COR-L47 (cell line): ENCODE measurements around the gene NKAIN2.
A peak's percentile ranks its signal among the peaks of the same experiment; 100 is the strongest.

Source experiments
- DNase-seq: peaks from one replicate; lab custom pipeline; 2025; lab: John Stamatoyannopoulos, UW

NKAIN2 gene

DNA sequence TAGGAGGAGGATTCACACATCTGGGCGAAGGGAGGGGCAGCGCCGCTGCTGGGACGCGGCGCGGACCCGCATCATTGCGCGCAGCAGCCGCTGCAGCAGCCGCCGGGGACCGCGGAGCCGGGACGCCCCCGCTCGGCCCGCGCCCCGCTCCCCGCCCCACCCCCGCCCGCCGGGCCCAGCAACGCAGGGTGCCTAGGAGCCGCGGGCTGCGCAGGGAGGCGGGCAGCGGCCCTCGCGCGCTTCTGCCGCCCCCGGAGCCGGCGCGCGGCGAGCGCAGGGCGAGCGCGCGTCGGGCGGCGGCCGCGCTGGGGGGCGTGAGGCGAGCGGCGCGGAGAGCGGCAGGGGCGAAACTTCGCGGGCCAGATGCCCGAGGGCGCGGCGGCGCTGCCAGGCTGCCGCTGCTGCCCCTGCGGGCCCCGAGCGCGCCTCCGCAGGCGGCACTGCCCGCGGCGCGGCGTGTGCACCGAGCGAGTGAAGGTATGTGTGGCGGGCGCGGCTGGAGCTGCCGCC is at the start of gene NKAIN2:
TSS of gene NKAIN2 (plus strand) at position 362 of the 510 bp plus-strand sequence.
- no peak for DNase-seq

DNA sequence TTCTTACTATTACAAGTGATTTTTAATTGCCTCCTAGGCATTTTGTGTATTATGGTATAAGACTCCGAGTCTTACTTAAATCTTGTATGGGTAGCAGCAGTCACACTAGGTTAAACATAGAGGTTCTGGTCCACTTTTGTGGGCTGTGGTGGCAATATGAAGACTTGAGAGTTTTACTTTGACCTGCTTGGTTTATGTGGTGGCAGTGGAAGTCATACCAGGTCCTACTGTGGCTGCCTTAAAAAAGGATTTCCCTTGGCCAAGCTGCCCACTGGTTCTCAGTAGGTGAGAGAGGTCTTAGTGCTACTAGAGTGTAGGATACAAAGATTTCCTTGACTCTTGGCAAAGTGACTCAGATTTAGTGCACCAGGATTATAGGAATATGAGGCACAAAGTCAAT is 44.2 kb upstream of the NKAIN2 start:
- DNase-seq = no peak

DNA sequence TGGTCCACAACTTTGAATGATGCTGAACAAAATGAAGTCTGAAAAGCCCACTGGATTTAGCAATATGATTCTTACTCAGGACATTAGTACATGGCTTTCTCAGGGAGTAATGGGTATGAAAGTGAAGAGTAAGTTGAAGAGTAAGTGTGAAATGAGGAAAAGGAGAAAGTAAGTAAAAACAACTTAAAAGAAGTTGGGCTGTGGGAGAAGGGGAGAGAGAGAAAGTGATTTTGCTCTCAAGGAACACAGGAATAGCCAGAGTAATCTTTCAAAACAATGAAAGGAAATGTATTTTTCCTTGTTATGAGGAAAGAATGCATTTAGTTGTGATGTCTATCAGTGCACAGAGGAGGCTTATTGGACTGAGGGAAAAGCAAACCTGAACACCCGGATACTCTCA is 39.8 kb upstream of the NKAIN2 start:
- no peak for DNase-seq

DNA sequence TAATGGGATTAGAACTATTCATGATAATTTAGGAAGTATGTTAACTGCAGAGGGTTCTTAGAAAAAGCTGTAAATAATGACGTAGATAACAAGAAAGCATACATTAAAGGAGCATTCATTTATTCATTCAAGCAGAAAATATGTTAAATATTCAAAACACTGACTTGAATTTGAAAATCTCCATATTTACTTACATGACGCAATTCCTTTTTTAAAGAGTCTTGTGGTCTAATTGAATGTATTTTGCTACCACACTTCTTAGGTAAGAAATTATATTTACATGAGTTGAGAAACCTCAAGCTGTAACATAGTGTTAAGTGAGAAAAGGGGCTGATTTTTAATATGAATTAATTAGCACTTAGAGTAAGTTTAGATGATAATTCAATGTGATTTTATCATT is 38.9 kb upstream of the NKAIN2 start:
- DNase-seq = no peak

DNA sequence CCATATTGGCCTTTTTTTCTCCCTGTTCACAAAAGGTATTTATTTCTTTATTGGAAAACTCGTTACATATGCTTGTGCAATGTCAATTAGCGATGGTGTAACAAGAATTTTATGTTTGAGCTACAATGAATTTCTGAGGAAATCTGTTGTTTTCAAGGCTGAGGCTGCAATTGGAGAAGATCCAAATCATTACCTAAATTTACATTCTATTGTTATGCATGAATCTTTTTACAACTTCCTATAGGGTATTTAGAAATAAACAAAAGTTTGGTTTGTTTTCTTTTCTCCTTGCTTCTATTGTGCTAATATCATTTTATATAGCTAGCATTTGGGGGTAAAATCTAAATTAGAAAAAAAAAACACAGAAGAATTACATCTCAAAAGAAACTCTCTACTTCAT is 34.7 kb upstream of the NKAIN2 start:
- no peak for DNase-seq

DNA sequence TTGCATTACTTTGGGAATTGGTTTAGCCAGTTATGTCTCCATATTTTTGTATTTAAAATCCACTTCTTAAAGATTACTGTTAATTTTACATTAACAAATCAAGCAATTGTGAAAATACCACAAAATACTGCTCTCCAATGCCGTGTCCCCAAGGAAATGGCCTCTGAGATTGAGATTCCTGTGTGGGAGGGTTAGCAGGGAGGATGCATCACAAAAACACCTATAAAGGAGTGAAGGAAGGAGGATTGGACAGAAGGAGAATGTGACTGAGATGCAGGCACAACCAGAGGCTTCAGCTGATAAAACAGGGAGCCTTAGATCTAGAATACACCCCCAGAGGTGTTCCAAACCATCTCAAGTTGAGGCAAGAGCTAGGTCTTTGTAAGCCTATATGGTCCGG is 34.2 kb upstream of the NKAIN2 start:
- DNase-seq = no peak

- DNase-seq = no peak
These were observed 33.3 kb upstream of the NKAIN2 start for GRCh38 chr6:123770247-123770949.

- no peak for DNase-seq
These were observed 32.5 kb upstream of the NKAIN2 start for GRCh38 chr6:123771126-123771525.

DNA sequence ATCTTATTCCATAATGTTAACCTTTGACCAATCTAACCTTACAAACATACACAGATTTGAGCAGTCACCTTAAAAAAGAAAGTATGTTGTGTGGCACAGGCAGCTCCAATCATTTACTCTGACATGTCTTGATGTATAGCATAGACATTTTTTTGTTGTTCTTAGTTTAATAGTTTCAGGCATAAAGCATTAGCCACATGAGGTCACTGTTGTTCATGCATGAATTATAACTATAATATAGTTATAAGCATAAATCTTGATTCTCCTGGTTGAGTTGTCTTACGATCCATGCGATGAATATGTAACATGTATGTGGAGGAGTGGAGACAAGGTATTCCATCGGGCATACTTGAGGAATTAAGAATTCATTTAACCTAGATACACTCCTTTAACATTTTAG is 26.1 kb upstream of the NKAIN2 start:
- peak; percentile 47 for DNase-seq

DNA sequence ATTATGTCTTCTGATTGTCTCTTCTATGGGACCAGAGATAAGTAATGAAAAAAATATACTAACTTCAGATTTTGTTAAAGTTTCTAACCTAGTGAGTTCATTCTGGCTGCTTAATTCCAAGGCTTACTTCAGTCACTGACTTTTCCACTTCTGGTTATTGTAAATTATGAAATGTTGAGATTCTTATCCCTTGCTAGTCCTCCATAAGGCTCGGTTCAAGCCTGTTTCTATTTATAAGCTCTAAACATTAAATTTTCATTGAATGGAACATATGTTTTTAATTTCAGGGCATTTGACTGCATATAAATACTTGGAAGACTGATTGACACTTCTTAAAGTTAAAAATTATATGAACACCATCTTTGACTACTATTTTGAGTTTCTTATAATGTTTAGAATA is 23.6 kb upstream of the NKAIN2 start:
- DNase-seq = no peak

DNA sequence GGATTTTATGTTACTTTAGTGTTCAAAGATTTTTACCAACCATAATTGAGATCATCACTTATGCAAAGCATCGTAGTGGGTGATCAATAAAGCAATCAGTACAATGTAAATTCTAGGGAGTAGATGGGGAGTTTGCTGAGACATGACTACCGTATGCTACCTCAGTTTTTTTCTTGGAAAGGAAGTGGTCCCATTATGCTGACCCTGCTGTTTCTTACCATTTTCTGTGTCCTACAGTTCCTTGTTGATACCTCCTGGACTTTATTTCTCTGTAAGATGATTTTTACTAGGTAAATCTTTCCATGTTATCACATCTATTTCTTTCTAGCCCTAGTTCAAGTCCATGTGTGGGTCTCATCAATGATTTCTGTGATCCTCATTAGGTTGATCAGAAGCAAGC is 19.3 kb upstream of the NKAIN2 start:
- no peak for DNase-seq

GRCh38 chr6:123785039-123785438 is 18.6 kb upstream of the NKAIN2 start:
- DNase-seq = no peak

DNA sequence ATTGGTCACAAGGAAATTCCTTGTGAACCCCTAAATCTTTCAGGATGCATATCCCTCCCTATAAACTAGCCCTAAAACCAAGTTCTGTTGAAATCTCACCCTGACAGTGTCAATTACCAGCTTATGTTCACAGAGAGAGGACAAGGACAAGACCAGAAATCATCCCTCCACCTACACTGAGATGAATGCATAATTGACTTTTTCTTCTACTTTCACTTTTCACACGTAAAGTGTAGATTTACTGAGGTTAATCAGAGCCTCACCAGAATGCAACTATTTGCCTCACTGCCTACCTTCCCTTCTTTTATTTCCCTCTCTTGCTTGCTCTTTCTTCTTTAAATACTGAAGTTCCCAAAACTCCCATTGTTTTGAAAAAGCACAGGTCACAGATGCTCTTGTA is 15.3 kb upstream of the NKAIN2 start:
- DNase-seq = no peak

GRCh38 chr6:123794190-123794589 is 9.5 kb upstream of the NKAIN2 start:
- DNase-seq = no peak

- DNase-seq = no peak
These were observed 8.9 kb upstream of the NKAIN2 start for GRCh38 chr6:123794799-123795198.

GRCh38 chr6:123801067-123801466 is 2.6 kb upstream of the NKAIN2 start:
- no peak for DNase-seq

DNA sequence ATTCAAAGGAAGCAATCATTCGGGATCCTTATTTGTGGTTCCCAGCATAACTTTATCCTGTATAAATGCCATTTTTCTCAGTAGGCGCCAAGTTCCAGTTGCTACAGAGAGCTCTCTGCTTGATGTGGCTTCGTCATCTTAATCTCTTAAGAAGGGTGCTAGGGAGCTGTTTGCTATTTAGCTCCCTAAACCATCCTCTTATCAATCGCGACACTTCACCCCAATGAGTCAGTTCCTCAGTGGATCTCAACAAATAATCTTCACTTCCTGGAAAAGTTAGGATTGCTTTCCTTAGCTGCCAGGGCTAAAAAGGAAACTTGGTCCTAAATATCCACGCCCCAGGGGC is 1.3 kb upstream of the NKAIN2 start:
- DNase-seq = no peak

GRCh38 chr6:123802697-123803503 is 765 bp upstream of the NKAIN2 start:
- peak; percentile 84 for DNase-seq

DNA sequence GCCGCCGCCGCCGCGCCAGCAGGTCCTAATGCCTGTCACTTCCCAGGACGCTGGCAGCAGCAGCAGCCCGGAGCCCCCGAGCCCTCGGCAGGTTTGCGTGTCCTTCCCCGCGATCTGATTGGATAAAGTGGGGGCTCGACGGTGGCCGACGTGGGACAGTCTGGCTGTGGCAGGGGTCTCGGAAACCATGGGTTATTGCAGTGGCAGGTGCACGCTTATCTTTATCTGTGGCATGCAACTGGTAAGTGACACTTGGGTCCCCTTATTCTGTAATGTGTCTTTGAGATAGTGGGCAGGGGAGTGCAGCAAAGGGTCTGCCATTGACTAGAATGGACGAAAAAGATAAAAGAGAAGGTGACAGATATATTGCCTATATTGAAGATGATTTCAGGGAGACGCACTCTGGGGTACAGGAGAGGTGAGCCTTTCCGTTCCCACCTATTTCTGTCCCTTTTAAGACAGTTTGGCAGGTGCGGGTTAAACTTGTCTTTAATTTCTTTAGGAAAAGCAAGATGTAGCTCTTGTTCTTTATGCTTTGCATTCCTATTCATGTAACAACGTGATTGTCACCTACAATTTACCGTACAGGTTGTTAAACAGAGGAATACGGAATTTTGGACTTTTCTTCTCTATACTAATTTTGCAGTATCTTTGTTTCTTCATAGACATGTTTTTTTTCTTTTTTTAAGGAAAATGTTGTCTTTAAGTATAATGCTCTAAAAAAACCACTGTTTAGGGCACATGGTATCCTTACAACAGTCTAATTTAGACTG is 535 bp downstream of the NKAIN2 start:
- peak; percentile 65 for DNase-seq

- DNase-seq = no peak
These were observed 1.3 kb downstream of the NKAIN2 start for GRCh38 chr6:123804787-123805540.

DNA sequence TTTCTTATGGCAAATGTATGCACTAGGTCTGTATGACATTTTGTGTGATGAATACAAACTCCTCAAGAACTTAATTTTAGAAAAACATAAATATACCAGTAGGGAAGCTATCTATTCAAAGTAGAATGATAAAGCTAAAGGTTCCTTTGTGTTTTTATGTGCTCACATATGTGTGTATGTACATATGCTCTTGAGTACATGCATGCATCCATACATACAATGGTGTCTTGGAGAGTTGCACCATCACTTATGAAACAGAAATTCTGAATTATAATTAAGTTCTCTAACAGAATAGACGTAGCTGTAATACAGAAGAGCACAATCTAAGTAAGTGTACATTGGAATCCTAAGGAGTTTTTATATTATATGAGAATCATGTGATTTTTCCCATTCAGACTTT is 2.3 kb downstream of the NKAIN2 start:
- DNase-seq = no peak

DNA sequence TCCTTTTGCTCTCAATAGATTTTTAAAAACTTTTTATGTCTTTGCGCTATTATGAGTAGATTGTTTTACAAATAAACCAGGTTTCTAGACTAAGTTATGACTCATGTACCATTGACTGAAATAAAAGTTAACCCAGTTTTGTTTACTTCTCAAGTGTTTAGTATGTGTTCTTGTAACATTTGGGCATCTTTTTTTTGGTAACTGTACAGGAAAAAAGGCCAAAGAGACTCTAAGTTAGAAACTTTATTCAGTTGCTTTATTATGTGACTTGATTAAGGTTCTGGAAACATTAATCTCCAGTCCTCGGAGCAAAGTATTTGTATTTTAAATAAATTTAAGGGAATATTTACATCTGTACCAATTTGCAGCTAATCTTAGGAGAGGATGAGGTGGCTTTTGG is 2.9 kb downstream of the NKAIN2 start:
- DNase-seq = no peak
